ENCODE results near the gene EMC6.

The EMC6 gene

DNA sequence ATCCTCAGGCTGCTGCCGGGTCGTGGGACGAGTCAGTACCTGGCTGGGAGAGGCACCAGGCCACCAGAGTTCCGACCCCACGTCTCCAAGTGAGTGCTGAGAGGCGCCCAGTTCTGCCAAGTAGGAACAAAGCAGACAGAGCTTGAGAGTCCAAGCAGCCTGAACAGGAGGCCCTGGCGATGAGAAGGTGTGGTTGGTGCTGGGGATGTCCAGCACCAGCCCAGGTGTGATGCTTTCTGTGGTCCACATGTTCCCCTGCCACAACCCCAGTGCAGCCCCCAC, 11.1 kb upstream of the EMC6 start:
- no peak overlapping the region for H3K9ac ChIP-seq
- no peaks in the 10 kb centered on the region for H4K20me1 ChIP-seq (ENCODE audit: insufficient read depth)
- H3K4me3 ChIP-seq (IDR thresholded peaks at IDR 0.05; ENCODE audit: insufficient read depth, low read depth, low read length), result no peak overlapping the region
- no peaks in the 10 kb centered on the region for H3K27me3 ChIP-seq (ENCODE audit: insufficient read depth, low read depth)
- no peak overlapping the region for H3K27ac ChIP-seq
- TF ChIP-seq, protein P1, sequence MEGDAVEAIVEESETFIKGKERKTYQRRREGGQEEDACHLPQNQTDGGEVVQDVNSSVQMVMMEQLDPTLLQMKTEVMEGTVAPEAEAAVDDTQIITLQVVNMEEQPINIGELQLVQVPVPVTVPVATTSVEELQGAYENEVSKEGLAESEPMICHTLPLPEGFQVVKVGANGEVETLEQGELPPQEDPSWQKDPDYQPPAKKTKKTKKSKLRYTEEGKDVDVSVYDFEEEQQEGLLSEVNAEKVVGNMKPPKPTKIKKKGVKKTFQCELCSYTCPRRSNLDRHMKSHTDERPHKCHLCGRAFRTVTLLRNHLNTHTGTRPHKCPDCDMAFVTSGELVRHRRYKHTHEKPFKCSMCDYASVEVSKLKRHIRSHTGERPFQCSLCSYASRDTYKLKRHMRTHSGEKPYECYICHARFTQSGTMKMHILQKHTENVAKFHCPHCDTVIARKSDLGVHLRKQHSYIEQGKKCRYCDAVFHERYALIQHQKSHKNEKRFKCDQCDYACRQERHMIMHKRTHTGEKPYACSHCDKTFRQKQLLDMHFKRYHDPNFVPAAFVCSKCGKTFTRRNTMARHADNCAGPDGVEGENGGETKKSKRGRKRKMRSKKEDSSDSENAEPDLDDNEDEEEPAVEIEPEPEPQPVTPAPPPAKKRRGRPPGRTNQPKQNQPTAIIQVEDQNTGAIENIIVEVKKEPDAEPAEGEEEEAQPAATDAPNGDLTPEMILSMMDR (conservative IDR thresholded peaks at IDR 0.05; ENCODE audit: low read depth, low read length), result no peak
- H3K79me2 ChIP-seq (ENCODE audit: insufficient read depth, low read depth), result no peaks in the 10 kb centered on the region
- no peak overlapping the region for H3K4me2 ChIP-seq
- H3K36me3 ChIP-seq (ENCODE audit: insufficient read depth), result no peaks in the 10 kb centered on the region
- no peak overlapping the region for H2AFZ ChIP-seq (ENCODE audit: low read depth)
- no peaks in the 10 kb centered on the region for H3K4me1 ChIP-seq (ENCODE audit: low read depth, poor library complexity, severe bottlenecking)

DNA sequence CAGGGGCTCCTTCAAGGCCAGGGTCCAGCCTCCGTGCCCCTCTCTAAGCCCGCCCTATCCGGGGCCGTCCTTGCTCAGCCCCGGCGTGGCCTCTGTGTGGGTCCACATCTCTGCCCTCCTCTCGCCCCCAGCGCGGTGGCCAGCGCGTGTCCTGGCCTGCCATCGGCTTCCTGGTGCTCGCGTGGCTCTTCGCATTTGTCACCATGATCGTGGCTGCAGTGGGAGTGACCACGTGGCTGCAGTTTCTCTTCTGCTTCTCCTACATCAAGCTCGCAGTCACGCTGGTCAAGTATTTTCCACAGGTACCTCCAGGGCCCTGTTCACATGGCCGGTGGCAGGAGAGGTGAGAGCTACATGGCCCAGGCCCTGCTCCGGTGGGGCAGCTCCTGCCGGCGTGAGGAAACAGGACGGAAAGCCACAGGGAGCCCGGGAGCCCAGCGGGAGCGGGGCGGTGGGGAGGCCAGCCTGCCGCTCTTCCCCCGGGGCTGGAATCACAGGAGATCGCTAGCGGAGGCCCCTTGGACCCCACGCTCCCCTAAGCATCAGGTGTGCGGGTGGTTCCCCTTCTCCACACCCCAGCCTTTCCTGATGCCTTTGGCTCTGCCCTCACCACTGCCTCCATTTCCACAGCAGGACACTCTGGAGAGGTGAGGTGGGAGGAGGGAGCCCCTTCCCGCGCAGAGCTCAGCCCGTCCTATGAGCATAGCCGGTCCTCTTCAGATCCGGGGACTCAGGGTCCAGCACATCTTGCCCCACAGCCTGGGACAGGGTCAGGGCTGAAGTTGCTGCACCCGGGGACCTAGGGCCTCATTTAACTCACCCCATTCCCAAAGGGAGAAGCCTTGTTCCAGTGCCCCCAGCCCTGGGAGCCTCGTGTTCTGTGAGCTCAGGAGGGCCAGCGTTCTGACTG, 10.5 kb upstream of the EMC6 start:
- no peak overlapping the region for H3K9ac ChIP-seq
- H3K79me2 ChIP-seq (ENCODE audit: insufficient read depth, low read depth), result no peaks in the 10 kb centered on the region
- H3K4me3 ChIP-seq (IDR thresholded peaks at IDR 0.05; ENCODE audit: insufficient read depth, low read depth, low read length), result no peak overlapping the region
- no peaks in the 10 kb centered on the region for H3K27me3 ChIP-seq (ENCODE audit: insufficient read depth, low read depth)
- H4K20me1 ChIP-seq (ENCODE audit: insufficient read depth), result no peaks in the 10 kb centered on the region
- no peak overlapping the region for H3K27ac ChIP-seq
- H3K4me2 ChIP-seq, result no peak overlapping the region
- H3K36me3 ChIP-seq (ENCODE audit: insufficient read depth), result no peaks in the 10 kb centered on the region
- H2AFZ ChIP-seq (ENCODE audit: low read depth), result no peak overlapping the region
- TF ChIP-seq, protein P1 (conservative IDR thresholded peaks at IDR 0.05; ENCODE audit: low read depth, low read length), result no peak
- H3K4me1 ChIP-seq (ENCODE audit: low read depth, poor library complexity, severe bottlenecking), result no peaks in the 10 kb centered on the region

DNA sequence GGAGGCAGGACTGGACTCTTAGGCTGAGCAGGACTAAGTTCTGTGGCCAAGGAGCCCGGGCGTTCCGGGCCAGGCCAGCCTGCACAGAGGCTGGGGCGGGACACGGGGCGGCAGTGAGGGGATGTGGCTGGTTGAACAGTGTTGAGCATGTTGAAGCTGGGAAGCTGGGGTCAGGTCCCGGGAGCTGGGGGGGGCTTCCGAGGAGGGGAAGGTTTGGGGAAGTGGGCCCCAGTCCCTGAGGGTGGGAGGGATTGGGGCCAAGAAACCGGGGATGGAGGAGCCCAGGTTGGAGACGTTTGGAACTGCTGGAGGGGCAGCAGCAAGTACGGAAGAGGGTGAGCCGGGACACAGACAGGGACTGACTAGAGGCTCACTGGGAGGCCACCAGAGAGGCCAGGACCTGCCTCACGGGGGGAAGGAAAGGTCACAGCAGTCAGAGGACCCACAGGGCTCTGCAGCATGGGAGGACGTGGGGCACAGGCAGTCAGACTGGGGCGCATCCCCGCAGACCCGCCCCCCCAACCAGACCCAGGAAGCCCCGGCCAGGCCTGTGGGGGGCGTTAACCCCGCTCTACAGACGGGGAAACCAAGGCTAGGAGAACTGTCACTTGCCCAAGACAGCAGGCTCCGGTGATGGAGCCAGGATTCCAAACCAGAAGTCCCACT, 9.7 kb upstream of the EMC6 start:
- TF ChIP-seq, protein P1 (conservative IDR thresholded peaks at IDR 0.05; ENCODE audit: low read depth, low read length), result no peak
- H3K36me3 ChIP-seq (ENCODE audit: insufficient read depth), result no peaks in the 10 kb centered on the region
- H3K27me3 ChIP-seq (ENCODE audit: insufficient read depth, low read depth), result no peaks in the 10 kb centered on the region
- no peak overlapping the region for H2AFZ ChIP-seq (ENCODE audit: low read depth)
- no peak overlapping the region for H3K4me3 ChIP-seq (IDR thresholded peaks at IDR 0.05; ENCODE audit: insufficient read depth, low read depth, low read length)
- no peak overlapping the region for H3K4me2 ChIP-seq
- H3K79me2 ChIP-seq (ENCODE audit: insufficient read depth, low read depth), result no peaks in the 10 kb centered on the region
- no peak overlapping the region for H3K9ac ChIP-seq
- no peaks in the 10 kb centered on the region for H4K20me1 ChIP-seq (ENCODE audit: insufficient read depth)
- H3K27ac ChIP-seq, result no peak overlapping the region
- H3K4me1 ChIP-seq (ENCODE audit: low read depth, poor library complexity, severe bottlenecking), result no peaks in the 10 kb centered on the region

DNA sequence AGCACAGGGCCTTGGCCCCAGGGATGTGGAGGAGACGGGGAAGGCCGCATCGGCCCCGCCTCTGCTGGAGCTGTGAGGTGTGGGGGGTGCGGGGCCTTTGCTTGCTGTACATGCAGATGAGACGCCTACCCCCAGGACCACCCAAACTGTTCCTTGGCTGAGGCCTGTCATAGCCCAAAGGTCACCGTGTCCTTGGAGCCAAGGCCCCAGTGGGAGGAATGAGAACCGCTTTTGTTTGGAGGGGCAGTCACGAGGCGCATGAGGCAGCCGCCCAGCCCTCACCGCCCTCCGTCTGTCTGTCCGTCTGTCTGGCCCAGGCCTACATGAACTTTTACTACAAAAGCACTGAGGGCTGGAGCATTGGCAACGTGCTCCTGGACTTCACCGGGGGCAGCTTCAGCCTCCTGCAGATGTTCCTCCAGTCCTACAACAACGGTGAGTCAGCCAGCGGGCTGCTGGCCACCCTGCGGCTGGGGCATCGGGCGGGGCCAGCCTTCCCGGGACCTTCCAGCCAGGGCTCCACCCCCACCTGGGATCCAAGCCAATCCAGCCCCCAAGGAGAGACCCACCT, 9.0 kb upstream of the EMC6 start:
- no peaks in the 10 kb centered on the region for H3K4me1 ChIP-seq (ENCODE audit: low read depth, poor library complexity, severe bottlenecking)
- H3K4me3 ChIP-seq (IDR thresholded peaks at IDR 0.05; ENCODE audit: insufficient read depth, low read depth, low read length), result no peak overlapping the region
- TF ChIP-seq, protein P1 (conservative IDR thresholded peaks at IDR 0.05; ENCODE audit: low read depth, low read length), result no peak

More for the DNA sequence above, 9.0 kb upstream of the EMC6 start:
- no peak overlapping the region for H3K9ac ChIP-seq
- no peak overlapping the region for H3K4me2 ChIP-seq
- H2AFZ ChIP-seq (ENCODE audit: low read depth), result no peak overlapping the region
- H3K27ac ChIP-seq, result no peak overlapping the region
- H3K36me3 ChIP-seq (ENCODE audit: insufficient read depth), result no peaks in the 10 kb centered on the region
- no peaks in the 10 kb centered on the region for H3K79me2 ChIP-seq (ENCODE audit: insufficient read depth, low read depth)
- no peaks in the 10 kb centered on the region for H3K27me3 ChIP-seq (ENCODE audit: insufficient read depth, low read depth)
- H4K20me1 ChIP-seq (ENCODE audit: insufficient read depth), result no peaks in the 10 kb centered on the region

All from KMS-11 (cell line).